GM19351 (cell line): ENCODE measurements around the gene FXYD4.
A peak's percentile ranks its signal among the peaks of the same experiment; 100 is the strongest.

ENCODE experiments used
- ATAC-seq: cut with Tn5 transposase; IDR thresholded peaks from one replicate; pipeline ENCODE4 v1.9.1; 2021; ENCODE audit warnings: mild to moderate bottlenecking, moderate library complexity; ENCODE audit not compliant: unreplicated experiment

FXYD4 gene

GRCh38 chr10:43394868-43395267 lies 23.4 kb downstream of the FXYD4 start:
- no peak for ATAC-seq

DNA sequence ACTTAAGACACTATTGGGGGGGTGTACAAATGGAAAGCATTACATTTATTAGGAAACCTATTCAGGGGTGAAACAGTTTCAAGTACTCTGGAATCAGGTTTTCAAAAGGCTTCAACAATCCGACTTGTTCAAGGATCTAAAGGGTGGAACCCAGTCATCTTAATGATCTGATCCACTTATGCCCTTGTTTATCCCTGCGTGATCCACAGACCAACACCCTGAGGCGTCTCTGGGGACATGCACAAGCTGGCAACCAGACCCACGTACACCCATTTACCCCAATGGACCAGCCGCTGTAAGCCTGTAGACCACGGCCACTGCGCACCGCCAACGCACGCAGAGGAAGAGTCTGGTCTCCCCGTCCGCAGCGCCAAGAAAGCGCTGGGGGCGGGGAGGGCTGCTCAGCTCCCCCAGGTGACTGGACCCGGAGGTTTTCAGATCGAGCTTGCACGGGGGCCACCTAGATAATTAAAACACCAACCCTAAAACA lies 24.2 kb downstream of the FXYD4 start:
- peak; percentile 19 for ATAC-seq

DNA sequence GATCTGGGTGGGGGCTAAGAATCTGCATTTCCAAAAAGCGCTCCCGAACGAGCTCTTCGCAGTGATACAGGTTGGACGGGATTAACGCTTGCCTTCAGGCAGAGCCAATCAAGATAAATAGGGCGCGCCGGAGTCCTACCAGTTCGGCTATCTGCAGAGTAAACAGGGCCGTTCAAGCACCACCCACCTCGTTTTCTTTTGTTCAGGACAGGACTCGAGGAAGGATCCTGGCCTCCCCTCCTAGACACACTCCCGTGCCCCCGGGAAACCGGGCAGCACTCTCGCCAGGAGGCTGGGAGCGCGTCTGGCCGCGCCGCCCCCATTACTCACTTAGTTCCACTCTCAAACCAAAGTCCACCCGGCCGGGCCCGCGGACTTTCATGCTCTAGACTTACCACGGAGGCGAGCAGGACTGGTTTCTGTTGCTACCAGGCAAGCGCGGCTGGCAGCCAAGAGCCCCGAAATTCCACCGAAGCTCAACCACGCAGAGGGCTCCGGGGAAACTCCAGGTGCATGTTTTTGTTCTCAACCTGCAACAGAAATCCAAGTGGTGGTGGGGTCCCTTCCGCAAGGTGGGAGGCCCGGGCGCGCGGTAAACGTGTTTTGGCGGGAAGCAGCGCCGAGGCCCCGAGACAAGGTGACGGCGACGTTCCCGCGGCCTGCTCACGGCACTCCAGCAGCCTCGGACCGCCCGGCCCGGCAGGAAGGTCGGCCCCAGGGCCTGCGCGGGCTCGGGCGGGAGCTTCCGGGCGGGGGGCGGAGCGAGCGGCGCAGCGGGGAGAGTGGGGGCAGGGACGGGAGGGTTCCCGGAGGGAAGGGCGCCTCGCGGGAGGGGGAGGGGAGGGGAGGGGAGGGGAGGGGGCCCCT lies 24.9 kb downstream of the FXYD4 start:
- peak; percentile 44 for ATAC-seq

DNA sequence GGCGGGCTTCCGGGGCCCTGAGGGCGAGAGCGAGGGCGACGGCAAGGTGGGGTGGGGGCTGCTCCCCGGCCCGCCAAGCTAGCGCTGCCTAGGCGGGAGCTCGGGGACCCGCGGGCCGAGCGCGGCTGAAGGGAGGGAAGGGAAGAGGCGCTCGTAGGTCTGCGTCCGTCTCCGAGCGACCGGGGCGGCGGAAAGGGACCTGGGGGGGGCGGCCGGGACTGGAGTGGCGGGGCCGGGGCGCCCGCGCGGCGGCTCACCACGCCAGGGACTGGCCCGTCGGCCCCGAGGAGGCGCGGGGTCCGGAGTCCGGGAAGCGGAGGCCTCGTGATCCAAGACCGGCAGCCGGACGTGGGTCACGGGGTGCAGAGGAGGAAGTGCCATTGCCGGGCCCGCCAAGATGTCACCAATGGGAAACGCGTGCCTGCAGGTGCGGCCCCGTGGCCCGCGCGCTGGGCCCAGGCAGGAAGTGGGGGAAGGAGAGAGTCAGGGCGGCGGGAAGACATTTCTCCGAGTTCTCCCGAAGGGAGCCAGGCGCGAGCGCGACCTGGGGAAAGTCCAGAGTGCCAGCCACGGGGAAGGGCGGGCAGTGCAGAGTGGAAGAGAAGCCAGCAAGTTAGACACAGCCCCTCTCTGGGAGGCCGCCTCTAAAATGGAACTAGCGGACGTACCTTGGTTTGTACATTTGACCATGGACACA lies 25.6 kb downstream of the FXYD4 start:
- peak; percentile 74 for ATAC-seq

- ATAC-seq, result no peak
Observed at GRCh38 chr10:43398939-43399319, 27.5 kb downstream of the FXYD4 start.

GRCh38 chr10:43399320-43400310 lies 28.2 kb downstream of the FXYD4 start:
- no peak for ATAC-seq

- ATAC-seq, result no peak
Observed at GRCh38 chr10:43401627-43402026, 30.2 kb downstream of the FXYD4 start.

DNA sequence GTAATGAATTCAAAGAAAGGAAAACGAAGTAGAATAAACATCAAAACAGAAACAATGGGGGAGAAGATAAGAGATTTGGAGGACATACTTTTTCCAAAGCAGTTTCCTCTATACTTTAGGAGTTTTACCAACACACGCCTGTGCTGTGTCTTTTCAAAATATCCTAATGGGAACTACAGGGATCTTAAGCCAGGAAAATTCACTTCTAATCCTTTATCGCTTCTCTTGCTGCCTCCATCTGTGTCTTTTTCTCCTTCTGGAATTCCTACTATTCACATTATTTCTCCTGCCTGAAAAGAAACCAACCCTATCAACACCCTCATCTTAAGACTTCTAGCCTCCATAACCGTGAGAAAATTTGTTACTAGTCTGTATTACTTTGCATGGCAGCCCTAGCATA lies 30.7 kb downstream of the FXYD4 start:
- no peak for ATAC-seq

DNA sequence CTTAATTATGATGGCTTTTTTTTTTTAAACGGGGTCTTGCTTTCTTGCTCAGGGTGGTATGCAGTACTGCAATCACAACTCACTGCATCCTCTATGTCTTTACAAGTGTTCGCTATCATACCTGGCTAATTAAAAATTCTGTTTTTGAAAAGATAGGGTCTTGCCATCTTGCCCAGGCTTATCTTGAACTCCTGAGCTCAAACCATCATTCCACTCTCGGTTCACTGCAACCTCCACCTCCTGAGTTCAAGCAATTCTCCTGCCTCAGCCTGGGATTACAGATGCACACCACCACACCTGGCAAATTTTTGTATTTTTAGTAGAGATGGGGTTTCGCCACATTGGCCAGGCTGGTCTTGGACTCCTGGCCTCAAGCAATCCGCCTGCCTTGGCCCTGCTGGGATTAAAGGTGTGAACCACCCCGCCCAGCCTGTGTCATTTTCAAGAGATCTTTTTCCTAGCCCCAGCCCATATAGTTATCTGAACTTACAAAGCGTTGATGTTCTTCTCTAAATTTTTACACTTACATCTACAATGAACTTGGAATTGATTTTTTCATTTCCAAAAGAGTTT lies 31.5 kb downstream of the FXYD4 start:
- ATAC-seq, result no peak

- ATAC-seq, result no peak
Observed at GRCh38 chr10:43403911-43404703, 32.7 kb downstream of the FXYD4 start.

GRCh38 chr10:43404704-43405084 lies 33.3 kb downstream of the FXYD4 start:
- ATAC-seq, result no peak

GRCh38 chr10:43407148-43407575 lies 35.7 kb downstream of the FXYD4 start:
- peak; percentile 17 for ATAC-seq

- peak; percentile 47 for ATAC-seq
Observed at GRCh38 chr10:43407576-43408330, 36.3 kb downstream of the FXYD4 start.

DNA sequence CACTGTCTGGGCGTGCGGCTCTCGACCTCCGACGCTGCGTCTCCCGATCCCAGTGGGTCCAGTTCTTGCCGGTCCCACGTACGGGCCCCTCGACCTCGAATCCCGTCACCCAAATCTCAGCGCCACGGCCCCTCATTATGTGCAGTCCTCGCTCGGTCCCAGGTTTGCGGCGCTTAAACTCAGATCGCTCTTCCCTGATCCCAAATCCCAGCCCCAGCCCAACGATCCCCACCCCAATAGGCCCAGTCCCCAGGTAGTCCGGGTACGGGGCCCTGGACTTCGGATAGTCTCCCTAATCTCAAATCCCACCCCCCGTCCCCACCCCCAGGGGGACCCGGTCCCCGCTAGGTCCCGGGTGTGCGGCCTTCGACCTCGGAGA lies 36.9 kb downstream of the FXYD4 start:
- no peak for ATAC-seq

GRCh38 chr10:43408710-43409384 lies 37.4 kb downstream of the FXYD4 start, which contains the start of gene HNRNPF:
Gene HNRNPF, minus strand, starts transcription at chr10:43409186. Its CDS starts 21,302 bp downstream, at chr10:43387884.
- ATAC-seq, result peak; percentile 60

DNA sequence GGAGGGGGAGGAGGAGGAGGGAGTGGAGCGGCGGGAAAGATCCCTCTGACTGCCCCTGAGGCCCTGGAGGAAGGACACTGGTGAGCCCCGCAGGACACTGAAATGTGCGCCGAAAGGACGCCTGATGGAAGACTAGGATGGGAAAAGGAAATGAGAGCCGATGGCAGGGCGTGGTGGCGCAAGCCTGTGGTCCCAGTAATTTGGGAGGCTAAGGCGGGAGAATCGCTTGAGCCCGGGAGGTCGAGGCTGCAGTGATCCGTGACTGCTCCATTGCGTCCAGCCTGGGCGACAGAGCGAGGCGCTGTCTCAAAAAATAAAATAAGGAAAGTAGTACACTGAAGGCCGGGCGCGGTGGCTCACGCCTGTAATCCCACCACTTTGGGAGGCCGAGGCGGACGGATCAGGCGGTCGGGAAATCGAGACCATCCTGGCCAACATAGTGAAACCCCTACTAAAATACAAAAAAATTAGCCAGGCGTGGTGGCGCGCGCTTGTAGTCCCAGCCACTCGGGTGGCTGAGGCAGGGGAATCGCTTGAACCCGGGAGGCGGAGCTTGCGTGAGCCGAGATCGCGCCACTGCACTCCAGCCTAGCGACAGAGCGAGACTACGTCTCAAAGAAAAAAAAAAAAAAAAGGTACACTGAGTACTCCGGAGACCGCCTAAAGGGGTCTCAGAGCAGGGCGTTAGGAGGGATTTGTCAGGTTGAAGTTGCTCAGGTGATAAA lies 38.1 kb downstream of the FXYD4 start:
- no peak for ATAC-seq

- no peak for ATAC-seq
Observed at GRCh38 chr10:43410345-43410744, 38.9 kb downstream of the FXYD4 start.

DNA sequence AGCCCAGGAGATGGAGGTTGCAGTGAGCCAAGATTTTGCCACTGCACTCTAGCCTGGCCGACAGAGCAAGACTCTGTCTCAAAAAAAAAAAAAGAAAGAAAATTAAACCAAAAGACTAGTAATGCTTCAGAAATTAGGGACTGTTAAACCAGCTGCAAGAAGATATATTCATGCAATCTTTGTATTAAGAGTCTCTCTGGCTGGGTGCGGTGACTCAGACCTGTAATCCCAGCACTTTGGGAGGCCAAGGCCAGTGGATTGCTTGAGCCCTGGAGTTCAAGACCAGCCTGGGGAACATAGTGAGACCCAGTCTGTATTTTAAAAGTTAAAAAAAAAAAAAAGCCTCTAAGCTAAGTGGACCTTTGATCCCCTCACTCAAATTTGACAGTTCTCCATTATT lies 40.1 kb downstream of the FXYD4 start:
- no peak for ATAC-seq
